Stimulated activated CD4-positive, alpha-beta T cell treated with anti-CD3 and anti-CD28 coated beads, Interleukin-12 subunit alpha, Interleukin-12 subunit beta, amount 100 ng/mL, for 24 hours (primary cell): Measurements from ENCODE around the gene PON1.

Source experiments
- DNase-seq, 2 experiments: peaks; one replicate each; pipeline ENCODE4 v3.0.0-alpha.2; 2020; ENCODE audit warnings: low read depth in 2 of 2

PON1 gene

DNA sequence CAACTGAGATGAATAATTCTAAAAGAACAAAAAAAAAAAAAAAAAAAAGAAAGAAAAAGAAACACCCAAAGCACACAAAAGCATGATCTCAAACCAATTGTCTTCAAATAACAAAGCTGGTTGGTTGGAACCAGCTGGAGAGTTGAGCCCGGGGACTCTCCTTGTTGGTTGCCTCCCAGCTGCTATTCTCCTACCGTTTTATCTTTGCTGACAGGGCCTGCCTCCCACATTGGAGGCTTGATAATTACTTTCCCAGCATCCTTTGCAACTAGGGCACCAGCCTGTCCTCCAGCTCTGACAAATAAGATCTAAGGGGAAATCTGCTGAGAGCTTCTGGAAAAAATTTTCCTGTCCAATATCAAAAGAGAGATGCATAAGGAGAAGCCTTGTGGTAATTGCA lies 6.8 kb downstream of the PON1 start:
- no peak for DNase-seq

DNA sequence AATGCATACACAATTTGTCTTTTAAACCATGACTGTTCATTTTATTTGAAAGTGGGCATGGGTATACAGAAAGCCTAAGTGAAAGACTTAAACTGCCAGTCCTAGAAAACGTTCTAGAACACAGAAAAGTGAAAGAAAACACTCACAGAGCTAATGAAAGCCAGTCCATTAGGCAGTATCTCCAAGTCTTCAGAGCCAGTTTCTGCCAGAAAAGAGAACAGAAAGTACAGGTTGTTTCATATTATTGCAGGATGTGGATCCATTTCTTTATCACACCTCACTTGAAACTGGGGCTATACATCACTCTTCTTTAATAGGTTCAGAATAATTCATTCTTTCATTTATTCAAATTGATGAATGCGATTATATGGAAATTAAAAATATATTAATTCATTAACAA lies 7.7 kb downstream of the PON1 start:
- DNase-seq, result no peak

DNA sequence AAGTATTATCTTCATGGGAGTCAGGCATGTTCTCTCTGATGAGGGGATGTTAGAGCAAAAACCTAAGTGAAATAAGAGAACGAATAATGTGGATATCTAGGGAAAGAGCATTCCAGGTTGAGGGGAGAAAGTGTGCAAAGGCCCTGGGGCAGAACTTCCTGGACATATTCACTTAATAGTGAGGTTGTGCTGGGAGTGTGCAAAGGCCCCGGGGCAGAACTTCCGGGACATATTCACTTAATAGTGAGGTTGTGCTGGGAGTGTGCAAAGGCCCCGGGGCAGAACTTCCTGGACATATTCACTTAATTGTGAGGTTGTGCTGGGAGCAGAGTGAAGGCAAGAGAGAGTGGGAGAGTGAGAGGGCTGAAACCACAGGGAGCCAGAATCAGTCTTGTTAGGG lies 11.8 kb downstream of the PON1 start:
- DNase-seq, result no peak

DNA sequence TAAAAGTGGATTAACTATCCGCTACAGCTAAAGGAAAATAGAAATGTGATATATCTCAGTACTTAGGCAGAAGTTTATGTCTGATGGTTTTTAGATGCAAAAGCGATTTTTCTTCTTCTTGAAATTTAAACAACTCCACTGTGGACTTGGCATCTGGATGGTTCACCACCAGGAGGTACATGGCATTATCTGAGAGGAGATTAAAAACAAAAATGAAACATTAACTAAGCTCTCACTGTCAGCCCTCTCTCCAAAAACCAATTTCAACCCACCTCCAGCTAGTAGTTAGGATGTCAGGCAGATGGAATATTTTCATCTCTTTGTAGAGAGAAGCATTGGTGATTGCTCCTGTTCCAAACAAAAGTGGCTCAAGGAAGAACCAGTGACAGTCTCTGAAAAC lies 12.9 kb downstream of the PON1 start:
- DNase-seq, result no peak

DNA sequence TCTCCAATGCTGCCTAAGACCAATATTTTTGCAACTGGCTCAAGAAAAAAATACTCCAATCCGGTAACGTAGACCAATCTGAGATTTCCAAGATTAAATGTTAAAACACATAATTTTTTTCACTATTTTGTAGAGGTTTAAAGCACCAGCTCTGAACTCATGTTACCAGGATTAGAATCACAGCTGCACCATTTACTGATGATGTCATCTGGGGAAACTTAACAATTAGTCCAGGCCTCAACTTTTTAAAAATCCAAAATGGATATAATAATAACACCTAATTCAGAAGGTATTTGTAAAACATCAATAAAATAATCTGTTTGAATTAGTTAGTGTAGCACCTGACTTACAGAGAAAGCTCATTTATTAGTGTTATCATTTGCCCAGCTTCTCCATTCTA lies 14.4 kb downstream of the PON1 start:
- DNase-seq, result no peak

DNA sequence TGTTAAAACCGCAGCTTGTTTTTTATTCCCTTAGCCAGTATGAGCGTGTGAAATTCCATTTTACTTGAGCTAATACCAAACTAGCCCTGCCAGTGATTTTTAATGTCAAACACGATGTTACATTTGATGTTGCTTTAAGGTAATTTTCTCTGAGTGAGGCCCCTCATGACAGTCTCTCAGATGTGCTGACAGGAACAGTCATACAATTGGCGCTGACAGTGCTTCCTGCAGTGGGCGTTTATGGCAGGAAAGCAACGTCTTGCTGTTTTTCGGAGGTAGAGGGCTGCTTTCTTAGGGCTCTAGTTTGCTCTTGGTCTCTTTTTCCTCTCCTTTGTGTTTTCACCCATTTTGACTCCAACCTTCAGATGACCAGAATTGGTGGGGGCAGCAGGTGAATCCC lies 19.3 kb downstream of the PON1 start:
- no peak for DNase-seq

DNA sequence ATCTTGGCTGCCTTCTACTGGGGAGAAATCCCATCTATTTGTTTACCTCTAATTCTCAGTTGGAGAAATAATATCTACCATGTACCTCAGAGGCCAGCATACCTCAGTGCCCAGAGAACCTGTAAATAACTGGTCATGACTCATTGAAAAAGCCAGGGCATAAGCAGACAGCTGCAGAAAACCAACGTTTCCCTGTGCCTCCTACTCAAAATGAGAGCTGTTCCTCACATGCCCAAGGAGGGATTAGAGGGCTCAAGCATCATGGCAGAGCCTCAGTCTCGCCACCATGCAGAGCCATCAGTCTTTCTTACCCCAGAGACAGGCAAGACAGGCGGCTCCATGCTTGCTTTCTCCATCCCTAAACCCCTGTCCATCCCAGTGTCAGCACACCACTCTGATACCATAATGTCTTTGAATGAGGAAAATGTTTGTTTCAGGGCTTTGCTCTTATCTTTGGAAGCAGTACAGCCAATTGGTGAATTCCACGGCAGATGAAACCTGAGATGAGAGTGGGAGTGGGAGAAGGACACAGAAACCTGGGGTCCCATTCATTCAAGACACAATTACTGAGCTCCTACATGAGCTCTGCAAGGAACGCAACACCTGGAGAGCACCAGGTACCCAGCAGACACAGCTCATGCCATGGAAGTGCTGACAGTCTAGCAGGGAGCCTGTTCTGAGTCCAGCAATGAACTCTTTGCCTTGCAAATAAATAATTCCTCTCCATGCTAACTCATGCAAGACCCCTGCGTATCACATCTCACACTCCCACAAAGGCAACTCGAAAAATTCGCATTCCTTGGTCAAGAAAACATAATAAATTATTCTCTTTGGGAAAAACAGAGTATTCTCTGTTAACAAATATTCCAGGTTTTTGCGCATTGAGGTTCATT lies 21.1 kb downstream of the PON1 start:
- DNase-seq, result no peak

DNA sequence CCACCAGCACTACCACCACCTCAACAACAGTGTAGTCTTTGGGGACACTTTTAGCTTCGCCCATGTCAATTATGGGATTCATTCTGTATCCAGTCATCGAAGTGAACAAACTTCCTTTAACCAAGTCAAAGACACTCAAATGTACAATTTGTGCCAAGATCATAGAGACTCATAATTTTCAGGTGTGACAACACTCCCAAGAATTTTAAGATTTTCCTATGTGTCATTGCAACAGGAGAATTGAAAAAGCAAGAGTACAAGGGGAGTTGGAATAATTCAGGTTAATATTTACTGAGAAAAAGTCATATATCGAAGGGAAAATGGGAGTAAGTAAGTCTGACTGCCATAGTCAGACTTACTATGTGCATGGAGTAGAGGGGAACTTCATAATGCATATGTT lies 26.2 kb downstream of the PON1 start:
- DNase-seq, result no peak

DNA sequence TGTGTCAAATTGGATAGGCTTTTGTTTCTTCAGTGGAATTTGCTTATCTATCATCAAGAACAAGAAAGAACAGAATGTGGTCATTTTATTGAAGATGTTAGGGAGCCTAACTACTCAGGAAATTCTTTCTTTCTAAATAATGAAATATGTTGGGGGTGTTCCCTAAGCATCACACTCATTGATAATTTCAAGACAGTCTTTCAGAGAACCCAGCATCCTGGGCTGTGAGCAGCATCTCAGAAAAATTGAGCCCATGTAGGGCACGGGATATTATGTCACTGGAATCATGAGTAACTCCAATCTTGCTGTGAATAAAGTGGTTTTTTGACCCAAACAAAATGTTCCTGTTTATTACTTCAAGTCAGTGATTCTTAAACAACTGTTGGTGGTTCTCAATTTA lies 27.3 kb downstream of the PON1 start:
- no peak for DNase-seq

DNA sequence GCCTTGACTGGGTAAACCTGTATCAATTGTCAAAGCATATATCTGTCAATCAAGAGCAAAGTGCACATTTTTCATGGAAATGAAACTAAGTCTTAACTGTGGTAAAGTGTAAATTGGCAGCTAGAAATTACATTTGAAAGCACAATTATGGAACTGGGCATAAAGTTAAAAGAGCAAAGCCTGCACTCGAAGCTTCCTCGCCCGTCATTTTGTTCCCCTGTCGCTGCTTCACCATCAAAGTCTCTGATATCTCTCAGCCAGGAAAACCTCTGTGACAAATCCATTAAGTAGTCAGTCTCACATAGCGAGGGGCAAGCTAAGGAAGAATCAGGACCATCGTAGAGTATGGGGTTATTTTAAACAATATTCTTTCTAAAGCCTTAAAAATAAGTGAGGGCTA lies 27.9 kb downstream of the PON1 start:
- no peak for DNase-seq

DNA sequence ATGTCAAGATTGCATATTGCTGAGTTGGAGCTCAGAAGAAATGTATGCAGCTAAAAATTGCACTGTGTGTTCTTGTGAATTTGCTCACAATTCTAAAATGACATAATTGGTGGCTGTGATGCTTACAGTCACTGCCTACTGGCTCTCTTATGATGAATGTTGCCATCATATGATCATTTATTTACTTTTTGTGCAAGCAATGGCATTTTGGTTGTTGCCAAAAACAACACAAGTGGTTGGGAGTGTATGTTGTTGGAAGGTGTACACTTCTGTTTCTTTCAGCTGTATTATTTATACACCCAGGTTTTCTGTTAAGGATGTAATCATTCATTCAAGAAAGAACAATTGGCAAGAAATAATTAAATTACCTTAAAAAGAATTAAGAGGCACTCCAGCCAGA lies 28.9 kb downstream of the PON1 start:
- DNase-seq, result no peak

DNA sequence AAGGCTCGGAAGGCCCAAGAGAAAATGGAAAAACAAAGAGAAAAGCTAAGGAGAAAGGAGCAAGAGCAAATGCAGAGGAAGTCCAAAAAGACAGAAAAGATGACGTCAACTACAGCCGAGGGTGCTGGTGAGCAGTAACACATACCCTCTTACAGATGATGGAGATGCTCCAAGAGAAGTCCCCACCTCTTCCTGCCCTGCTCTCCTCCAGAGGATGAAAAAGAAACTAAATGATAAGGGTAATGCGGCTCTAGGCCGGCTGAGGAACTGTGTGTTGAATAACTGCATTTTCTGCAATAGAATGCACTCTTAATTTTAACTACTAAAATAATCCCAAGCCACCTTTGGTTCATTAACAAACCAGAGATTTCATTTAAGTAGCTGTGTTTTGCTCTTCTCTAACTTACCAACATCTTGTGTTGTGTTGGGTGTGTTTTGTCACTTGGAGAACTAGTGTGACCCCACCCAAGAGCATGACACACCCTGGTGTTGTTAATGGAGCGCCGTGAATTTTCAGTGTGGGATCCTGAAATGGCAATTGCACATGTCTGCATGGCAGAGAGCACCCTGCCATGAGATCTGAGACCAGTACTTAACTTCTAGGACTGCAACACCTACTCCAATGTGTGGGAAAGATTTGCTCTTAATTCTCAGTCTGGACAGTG lies 34.0 kb downstream of the PON1 start:
- DNase-seq, result no peak

DNA sequence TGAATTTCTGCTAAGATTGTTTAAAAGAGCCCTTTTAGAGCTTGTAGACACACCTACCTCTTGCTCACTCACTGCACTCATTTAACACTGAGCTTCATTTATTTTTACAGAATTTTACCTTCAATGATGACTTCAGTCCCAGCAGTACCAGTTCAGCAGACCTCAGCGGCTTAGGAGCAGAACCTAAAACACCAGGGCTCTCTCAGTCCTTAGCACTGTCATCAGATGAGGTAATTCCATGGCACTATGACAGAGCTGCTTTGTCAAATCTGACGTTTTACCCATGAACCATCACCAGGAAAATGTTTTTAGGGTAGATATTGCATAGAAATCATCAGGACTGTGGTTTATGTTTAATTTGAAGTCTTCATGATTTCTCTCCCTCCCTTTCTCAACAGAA lies 38.2 kb downstream of the PON1 start:
- DNase-seq, result no peak

DNA sequence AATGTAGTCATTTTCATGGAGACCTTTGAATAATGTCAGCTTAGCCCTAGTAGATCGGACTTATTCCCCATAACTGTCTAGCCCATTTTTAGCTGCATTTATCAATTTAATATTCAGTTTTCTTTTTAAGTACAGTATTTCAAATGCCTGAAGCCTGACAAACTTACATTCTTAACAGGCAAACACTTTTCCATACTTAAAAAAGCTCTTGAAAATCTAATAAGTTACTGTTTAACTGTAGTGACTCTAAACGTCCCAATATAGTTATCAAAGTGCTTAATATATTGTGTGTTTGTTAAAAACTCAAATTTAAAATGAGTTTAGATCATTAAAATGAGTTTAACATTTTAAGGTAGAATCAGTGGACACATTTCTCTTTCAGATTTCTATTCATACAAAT lies 44.9 kb downstream of the PON1 start:
- DNase-seq, result no peak

DNA sequence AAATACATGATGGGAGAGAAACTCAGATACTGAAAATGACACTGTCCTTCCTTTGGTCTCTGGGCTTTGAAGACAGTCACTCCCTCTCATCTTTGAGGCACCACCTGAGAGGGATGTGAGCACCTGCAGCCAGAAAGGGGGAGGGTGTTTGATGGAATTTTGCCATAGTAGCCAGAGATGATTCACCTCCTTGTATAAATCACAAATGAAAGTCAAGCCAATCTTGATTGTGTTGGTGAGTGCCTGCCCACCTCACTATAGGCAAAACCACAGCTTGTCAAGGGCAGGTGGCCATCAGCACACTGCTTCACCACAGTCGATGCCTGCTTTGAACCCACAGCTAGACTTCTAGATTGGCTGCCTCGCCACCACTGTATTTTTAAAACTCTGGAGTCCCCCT lies 48.2 kb downstream of the PON1 start:
- no peak for DNase-seq

DNA sequence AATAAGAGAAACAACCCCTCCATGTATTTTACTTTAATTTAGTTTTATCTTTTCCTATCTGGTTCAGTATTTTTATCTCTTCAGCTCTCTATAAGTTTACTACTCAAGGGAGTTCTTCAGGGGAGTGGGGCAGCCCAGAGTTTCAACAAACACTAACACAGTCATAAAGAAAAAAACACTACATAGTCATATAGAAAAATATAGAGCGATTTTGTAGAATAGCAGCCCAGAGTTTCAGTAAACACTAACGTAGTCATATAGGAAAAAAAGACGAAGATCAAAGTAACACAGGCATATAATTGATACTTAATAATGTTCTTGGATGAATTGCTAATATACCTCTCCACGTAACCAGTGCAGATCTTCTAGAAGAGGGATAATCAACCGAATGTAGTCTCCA lies 54.7 kb downstream of the PON1 start:
- no peak for DNase-seq

DNA sequence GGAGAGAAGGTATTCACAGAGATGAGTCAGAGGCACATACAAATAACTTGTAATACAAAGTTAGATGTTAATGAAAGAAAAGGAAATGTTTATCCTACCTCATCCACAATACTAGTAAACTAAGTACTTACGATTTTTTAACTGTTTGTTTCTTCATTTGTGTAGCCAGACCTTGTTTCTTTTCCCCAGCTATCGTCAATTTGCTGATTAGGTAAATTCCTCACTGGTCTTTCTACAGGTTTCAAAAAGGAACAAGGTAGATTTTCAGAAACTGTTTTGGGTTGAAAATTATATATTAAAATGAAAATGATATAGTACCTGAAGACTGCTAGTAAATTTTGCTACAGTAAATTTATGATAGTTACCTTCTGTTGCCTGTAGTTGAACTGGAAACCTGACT lies 56.6 kb downstream of the PON1 start:
- DNase-seq, result no peak

DNA sequence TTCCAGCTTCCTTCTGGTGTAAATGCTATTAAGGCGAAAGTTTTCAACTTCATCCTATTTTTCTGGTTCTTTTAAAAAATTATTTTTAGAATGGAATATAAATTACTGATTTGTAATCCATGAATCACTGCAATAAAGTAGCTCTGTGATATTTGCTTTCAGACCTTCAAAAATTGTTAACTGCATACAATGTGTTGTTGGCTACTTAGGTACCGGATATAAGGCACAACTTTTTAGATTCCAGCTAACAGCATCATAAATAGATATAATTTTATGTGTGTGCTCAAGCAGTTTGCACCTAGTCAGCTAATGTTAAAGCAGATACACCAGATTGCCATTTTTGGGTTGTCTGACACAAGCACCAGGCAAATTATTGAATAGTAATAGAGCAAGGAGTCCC lies 58.7 kb downstream of the PON1 start:
- DNase-seq, result no peak

DNA sequence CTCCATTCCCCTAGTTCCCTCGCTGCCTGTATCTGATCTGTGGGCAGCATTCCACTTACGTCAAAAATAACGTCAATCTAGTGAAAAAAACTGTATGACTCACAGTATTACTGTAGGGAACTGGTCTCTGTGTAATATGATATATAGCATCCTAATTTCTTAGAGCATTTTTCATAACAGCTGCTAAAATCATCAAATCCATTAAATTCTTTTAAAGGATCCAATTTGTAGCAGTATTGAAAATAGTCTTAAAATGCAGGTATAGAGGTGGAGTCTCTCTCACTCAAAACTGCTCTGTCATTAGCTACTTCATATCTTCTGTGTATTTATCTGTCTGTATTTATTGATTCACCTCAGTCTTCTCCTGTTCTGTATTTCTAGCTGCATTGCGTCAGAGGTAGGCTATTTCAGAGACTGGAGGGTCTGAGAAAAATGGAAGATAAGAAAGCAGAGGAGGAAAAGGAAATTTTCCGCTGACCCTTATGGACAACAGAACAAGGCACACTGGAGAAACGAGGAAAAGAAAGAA lies 59.9 kb downstream of the PON1 start:
- DNase-seq, result no peak

DNA sequence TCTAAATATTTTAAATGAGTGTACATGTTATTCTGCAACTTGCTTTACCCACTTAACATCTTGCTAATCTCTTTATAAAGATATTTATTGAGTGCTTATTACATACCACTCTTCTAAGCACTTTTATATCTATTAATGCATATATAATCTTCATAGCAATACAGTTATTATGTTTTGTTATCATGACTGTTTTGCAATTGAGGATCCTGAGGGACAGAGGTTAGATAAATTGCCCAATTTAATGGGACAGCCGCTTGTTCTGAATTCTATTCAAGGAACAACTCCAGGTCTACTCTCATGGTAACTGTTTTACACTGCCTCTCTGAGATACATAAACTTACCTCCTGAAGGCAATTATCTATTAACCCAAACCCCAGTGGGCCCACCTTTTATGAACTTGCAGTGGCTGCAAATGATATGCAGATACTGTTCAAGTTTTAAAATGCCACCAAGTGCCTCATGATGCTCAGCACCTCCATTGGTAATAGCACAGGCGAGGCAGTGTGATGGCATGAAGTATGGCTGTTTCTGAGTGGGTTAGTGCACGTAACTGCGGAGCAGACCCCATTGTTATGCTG lies 60.5 kb downstream of the PON1 start:
- DNase-seq, result no peak

DNA sequence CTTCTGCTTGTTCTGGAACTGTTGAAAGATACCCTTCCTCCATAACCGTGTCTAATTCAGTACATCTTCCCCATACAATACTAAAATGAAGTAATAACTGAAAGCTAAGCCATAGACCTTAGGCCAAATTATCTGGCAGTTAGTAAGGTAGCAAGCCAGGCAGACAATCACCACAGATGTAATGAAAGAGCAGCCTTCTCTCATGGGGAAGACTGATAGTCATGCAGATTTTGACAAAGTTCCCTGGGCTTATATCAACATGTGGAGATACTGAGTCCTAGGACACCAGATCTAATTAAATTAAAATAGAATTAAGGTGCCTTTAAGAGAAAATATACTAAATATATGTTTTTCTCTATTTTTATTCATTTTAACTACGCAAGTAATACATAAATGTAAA lies 61.5 kb downstream of the PON1 start:
- no peak for DNase-seq

DNA sequence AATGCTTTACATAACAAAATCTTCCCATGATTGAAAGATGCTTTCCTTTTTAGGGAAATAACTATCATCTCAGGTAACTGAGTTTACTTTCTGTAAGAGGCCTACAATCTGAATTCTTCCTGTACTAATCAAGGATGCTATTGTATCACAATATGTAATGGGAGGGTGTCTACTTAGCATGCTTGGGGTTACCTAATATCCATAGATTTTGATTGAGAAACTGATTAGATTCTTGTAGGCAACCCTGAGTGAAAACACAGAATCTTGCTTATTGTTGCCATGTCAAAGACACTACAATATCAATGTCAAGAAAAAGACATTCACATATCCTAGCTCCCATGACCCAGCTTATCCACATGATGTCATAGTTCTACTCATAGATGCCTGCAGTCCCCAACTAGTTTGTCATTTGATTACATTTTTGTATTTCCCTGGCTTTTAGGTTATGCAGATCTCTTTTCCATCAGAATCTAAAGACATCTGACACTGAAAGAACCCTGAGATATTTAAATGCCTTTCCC lies 62.4 kb downstream of the PON1 start:
- DNase-seq, result no peak

DNA sequence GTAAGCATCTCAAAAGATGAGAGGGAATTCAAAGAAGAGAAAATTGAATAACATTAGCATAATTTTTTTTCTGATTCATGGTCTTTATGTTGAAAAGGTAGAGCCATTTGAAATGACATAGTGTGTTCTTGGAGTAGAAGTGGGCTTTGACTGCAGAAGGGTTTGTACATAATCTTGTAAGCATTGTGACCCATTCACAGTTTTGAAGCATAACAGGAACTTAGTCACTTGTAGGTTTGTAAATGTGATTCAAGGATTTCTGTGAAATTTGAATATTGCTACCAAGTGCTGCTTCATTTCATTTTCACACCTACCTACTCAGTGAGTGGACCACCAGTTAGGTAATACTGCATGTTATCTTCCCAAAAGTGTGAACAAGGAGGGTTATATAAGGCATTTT lies 68.6 kb downstream of the PON1 start:
- no peak for DNase-seq
